ENCODE data around the gene OR51S1.

GRCh38 chr11:4830346-4830745 is 18.7 kb downstream of the OR51S1 start:
- TF ChIP-seq CTCF (IDR thresholded peaks at IDR 0.05; ENCODE audit: extremely low read depth in 1 of 2, insufficient read depth in 1 of 2, low read depth in 1 of 2, low read length in 2 of 2): no peak
- TF ChIP-seq MAX (IDR thresholded peaks at IDR 0.05; ENCODE audit: insufficient read depth, insufficient read length): no peak
- no peak for TF ChIP-seq GATA2 (IDR thresholded peaks at IDR 0.05; ENCODE audit: insufficient read depth, insufficient read length, low read depth, low read length)
- no peak for TF ChIP-seq POLR2A (IDR thresholded peaks at IDR 0.05; ENCODE audit: low read depth, low read length)
- TF ChIP-seq MYC (IDR thresholded peaks at IDR 0.05; ENCODE audit: low read depth, low read length): no peak

Data from endothelial cell of umbilical vein (primary cell).